ENCODE results near the gene CHID1.

CHID1 gene

DNA sequence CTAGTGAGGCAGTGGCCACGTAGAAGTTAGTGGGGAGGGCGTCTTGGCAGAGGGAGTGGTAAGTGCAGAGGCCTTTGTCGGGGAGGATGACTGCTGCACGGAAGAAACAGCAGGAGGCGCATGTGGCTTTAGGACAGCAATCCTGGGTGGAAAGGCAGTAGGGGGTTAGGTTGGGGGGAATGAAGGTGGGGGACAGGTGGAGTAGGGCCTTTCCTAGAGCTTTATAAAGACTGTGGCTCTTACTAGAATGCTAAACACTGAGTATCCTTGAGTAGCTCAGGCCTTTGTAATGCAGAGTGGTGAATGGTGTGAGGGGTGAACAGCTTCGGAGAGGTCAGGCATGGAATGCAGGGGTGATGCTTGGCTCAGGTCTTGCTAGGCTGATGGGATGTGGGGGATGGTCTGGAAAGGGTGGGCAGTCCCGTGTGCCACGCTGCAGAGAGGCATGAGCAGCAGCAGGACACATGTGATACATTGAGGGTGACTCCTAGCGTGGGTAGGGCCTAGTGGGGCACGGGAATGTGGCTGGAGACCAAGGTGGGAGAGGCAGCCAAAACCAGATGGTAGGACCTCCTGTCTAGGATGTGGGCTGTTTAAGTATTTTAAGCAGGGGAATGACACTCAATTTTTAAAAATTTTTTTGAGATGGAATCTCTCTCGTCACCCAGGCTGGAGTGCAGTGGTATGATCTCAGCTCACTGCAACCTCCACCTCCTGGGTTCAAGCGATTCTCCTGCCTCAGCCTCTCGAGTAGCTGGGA lies 34.3 kb upstream of the CHID1 start:
- FAIRE-seq: no peak
- no peak for TF ChIP-seq POLR2A (IDR thresholded peaks at IDR 0.05; ENCODE audit: low read depth, low read length)
- no peak for DNase-seq (ENCODE audit: insufficient read length, low spot score)

DNA sequence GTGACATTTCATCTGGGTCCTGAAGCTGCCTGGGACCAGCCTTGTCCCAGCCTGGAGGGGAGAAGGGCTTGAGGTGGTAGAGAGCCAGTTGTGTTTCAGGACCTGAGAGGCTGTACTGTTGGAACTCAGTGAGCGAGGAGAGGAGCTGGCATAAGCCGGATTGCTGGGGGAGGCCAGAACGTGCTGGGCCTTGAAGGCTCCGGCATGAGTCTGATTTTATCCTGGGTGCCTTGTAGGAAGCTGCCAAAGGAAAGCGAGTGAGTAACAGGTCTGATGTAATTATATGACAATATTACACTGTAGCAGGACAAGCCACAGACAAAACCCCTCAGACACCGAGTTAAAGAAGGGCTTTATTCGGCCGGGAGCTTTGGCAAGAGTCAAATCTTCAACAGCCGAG lies 32.2 kb upstream of the CHID1 start:
- DNase-seq (ENCODE audit: insufficient read length, low spot score): no peak

DNA sequence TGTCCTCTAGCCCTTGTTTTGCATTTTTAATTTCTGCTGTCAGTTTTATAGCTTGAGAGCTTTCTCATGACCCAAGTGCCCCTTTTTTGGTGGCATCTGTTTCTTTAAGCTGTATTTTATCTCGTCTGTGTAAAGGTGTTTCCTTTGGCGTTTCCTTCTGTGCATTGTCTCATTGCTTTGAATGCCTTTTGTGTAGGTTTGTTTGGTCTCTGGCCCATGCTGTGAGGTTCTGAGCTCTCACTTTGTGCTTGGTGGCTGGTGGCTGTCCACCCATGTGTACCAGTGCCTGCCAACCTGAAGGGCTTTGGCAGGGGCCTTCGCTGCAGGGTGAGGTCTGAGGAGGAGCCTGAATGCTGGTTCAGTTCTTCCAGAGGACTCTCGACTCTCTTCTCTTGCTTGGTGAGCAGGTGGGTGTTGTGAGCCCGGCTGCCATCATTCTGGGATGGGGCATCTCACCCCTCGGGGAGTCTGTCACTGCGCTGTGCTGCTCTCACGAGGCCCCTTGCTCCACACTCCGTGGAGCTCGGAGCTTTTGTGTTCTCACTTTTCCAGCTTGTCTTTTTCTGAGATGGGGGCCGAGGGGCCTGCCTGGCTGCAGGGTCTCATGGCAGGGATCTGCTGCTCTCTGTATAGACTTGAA lies 30.0 kb upstream of the CHID1 start:
- no peak for FAIRE-seq
- TF ChIP-seq POLR2A (IDR thresholded peaks at IDR 0.05; ENCODE audit: low read depth, low read length): no peak
- DNase-seq (ENCODE audit: insufficient read length, low spot score): no peak

More for the DNA sequence above, 32.2 kb upstream of the CHID1 start:
- FAIRE-seq: no peak
- no peak for TF ChIP-seq POLR2A (IDR thresholded peaks at IDR 0.05; ENCODE audit: low read depth, low read length)

DNA sequence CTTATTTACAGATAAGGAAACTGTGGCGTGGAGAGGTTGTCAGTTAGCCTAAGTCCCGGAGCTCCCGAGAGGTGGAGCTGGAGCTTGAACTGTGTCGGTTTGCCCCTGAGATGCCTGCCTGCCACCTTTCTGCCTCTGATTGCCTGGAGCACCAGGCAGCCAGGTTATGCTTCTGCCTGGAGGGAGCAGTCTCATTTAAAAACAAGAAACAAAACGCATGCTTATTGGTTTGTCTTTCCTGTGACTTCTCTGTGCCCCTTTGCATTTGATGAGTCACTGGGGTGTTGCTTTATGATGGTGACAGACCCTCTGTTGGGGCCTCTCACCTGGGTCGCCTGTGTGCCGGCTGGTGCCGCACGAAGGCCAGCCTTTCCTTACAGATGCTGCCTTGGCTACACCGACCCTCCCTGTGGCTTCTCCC lies 27.2 kb upstream of the CHID1 start:
- no peak for TF ChIP-seq POLR2A (IDR thresholded peaks at IDR 0.05; ENCODE audit: low read depth, low read length)
- no peak for FAIRE-seq
- DNase-seq (ENCODE audit: insufficient read length, low spot score): no peak

GRCh38 chr11:936199-936598 lies 25.6 kb upstream of the CHID1 start:
- DNase-seq (ENCODE audit: insufficient read length, low spot score) (no peak), FAIRE-seq (no peak)
- TF ChIP-seq POLR2A (IDR thresholded peaks at IDR 0.05; ENCODE audit: low read depth, low read length): no peak

DNA sequence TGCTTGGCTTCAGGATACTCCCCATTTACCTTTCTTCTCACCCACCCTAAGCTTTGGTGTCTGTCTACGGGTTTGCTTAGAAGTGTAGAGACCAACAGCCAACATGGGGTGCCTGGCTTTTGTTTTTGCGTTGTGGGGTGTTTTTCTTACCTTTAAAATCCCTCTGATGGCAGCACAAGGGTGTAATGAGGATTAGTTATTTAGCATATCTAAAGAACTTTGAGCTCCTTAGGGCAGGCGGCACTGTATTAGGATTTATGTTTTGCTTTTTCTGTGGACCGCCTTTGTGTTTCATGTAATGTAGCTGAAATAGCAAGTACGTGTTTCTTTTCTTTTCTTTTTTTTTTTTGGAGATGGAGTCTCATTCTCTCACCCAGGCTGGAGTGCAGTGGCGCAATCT lies 23.9 kb upstream of the CHID1 start:
- no peak for TF ChIP-seq POLR2A (IDR thresholded peaks at IDR 0.05; ENCODE audit: low read depth, low read length)
- FAIRE-seq: no peak
- DNase-seq (ENCODE audit: insufficient read length, low spot score): no peak

DNA sequence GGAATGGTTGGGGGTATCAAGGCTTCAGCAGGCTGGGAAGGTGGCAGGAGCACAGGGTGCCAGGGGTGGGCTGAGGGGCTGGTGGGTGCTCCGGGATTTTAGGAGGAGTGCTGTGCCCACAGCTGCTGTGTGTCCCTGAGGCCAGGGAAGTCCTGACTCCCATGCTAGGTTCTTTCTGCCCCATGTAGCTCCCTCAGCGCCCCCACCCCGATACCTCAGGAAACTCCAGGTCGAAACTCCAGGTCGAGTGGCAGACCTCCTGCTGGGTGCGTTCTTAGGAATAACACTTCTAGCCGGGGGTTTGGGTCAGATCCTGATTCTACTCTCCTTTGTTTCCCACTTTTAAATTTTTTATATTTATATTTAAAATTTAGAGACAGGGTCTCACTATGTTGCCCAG lies 23.3 kb upstream of the CHID1 start:
- FAIRE-seq (no peak), DNase-seq (ENCODE audit: insufficient read length, low spot score) (no peak)
- no peak for TF ChIP-seq POLR2A (IDR thresholded peaks at IDR 0.05; ENCODE audit: low read depth, low read length)

- no peak for TF ChIP-seq POLR2A (IDR thresholded peaks at IDR 0.05; ENCODE audit: low read depth, low read length)
- DNase-seq (ENCODE audit: insufficient read length, low spot score) (no peak), FAIRE-seq (no peak)
Observed at GRCh38 chr11:933142-933851, 22.7 kb upstream of the CHID1 start.

- no peak for DNase-seq (ENCODE audit: insufficient read length, low spot score)
- no peak for TF ChIP-seq POLR2A (IDR thresholded peaks at IDR 0.05; ENCODE audit: low read depth, low read length)
- FAIRE-seq: no peak
Observed at GRCh38 chr11:932435-932834, 21.8 kb upstream of the CHID1 start.

DNA sequence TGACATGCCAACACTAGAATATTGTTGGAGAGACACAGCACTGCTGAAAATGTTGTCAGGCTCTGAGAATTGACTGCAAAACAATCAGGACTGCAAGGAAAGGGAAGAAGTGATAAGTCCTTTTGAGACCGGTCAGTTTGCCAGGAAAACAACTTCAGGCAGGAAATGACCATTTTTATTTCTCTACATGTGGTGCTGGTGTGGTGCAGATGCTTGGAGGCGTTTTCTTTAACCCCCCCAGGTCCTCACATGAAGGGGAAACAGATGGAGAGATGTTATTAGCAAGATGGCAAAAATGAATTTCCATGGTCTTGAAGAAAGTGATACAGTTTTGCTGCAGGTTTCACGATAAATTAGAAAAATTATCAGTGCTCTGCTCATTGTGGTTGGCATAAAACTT lies 20.8 kb upstream of the CHID1 start:
- TF ChIP-seq POLR2A (IDR thresholded peaks at IDR 0.05; ENCODE audit: low read depth, low read length): no peak
- FAIRE-seq (no peak), DNase-seq (ENCODE audit: insufficient read length, low spot score) (no peak)

GRCh38 chr11:929405-929804 lies 18.8 kb upstream of the CHID1 start:
- DNase-seq (ENCODE audit: insufficient read length, low spot score): no peak
- no peak for FAIRE-seq
- TF ChIP-seq POLR2A (IDR thresholded peaks at IDR 0.05; ENCODE audit: low read depth, low read length): no peak

DNA sequence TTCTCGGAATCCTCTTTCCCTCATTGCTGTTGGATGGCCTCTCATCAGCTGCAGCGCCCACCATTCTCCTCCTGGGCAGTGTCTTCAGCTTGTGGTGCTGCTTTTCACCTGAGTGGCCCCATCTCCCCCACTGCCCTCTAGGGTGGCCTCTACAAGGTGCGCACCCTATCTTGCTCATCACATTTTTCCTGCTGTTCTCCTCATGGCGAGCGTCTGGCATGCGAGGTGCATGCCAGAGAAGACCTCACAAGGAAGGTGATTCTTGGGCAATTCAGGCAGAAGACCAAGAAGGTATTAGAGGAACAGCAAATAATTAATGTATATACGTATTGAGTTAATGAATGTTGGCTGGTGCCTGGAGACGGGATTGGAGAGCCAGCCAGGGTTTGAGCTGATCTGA lies 18.2 kb upstream of the CHID1 start:
- DNase-seq (ENCODE audit: insufficient read length, low spot score): no peak
- FAIRE-seq: no peak
- TF ChIP-seq POLR2A (IDR thresholded peaks at IDR 0.05; ENCODE audit: low read depth, low read length): no peak

DNA sequence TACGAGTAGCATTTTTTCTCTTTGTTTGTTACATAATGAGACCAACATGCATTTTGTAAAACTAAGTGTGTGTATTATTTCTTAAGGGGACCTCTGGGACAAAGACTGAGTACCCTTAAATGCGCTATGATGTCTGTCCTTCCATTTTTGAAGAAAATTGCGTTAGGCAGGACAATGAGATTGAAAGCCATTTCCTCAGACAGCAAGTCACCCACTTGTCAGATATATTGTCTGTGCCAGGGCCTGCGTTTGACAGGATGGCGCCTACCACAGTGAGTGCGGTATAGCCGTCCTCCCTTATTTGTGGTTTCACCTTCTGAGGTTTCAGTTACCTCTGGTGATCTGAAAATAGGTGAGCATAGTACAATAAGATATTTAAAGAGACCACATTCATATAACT lies 17.3 kb upstream of the CHID1 start:
- DNase-seq (ENCODE audit: insufficient read length, low spot score): no peak

DNA sequence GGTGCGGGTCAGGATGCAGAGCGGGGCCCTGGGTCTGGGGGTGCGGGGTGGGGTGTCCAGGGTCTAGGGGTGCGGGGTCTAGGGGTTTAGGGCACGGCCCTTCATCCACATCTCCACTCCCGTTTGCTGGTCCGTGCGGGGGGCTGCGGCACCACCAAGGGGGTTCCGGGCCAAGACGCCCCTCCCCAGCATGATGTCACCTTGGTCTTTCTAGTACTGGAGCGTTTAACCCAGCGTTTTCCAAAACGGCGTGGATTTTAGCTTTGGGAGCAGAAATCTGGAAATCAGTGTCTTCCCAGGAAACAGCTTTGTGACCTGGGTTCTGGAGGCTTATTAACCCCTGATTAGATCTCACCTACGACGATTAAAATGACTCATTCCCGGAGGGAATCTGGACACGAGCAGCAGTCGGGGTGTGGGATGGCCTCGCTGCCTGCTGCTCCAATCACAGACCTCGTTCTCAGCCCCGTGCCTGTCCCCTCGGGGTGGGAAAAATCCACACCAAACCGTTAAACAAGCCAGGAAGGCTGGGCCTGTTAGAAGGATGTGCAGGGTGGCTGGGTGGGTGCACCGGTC lies 15.8 kb upstream of the CHID1 start:
- FAIRE-seq: peak; percentile 64
- peak; percentile 81 for DNase-seq (ENCODE audit: insufficient read length, low spot score)
- TF ChIP-seq POLR2A (IDR thresholded peaks at IDR 0.05; ENCODE audit: low read depth, low read length): no peak

More for the DNA sequence above, 17.3 kb upstream of the CHID1 start:
- no peak for TF ChIP-seq POLR2A (IDR thresholded peaks at IDR 0.05; ENCODE audit: low read depth, low read length)
- no peak for FAIRE-seq

Measured in H54 (cell line).